HG02763 (cell line): ENCODE data around the gene FRYL.
"Not testable (repeated sequence)": the region's sequence is repeated elsewhere in the genome, so short reads cannot be mapped to it uniquely, and the experiment has no call there.

ENCODE experiments used
- ATAC-seq: cut with Tn5 transposase; IDR thresholded peaks from one replicate; pipeline ENCODE4 v1.9.1; 2021; ENCODE audit warnings: mild to moderate bottlenecking, moderate library complexity; ENCODE audit not compliant: unreplicated experiment

Gene FRYL

DNA sequence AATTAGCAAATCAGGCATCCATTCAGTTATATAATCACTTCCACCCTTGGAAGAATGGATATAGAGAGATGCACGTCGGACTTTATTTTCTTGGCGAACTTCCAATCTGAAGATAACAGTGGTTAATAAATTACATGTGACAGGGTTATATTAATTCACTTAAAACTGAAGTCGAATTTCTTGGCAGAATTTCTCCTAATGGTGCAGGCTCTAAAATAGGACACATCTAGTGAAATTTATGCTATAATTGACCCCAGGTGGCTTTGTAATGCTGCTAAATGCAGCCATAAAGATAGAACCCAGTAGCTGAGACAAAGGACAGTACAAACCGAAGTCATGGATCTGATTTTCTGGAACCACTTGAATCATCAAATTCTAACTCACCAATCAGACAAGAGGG lies 317.7 kb downstream of the FRYL start:
- ATAC-seq: no peak

GRCh38 chr4:48461000-48461399 lies 319.1 kb downstream of the FRYL start:
- ATAC-seq: no peak

DNA sequence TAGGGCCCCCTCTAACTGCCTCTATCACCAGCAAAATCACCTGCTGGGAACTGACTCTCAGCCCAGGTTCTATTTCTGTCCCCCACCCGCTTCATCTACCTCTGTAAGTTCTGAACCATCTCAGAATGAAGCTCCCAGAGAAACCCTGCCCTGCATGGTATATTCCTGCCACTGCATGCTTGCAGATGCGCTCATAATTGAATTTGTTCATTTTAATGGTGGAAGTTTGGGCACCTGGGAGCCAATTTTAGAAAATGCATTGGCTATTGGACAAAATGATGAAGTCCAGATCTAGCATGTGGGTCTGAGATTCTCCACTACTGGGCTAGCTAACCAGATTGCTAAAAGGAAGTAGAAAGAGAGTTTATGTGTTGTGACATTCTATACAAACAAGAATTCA lies 325.5 kb downstream of the FRYL start:
- ATAC-seq: no peak

DNA sequence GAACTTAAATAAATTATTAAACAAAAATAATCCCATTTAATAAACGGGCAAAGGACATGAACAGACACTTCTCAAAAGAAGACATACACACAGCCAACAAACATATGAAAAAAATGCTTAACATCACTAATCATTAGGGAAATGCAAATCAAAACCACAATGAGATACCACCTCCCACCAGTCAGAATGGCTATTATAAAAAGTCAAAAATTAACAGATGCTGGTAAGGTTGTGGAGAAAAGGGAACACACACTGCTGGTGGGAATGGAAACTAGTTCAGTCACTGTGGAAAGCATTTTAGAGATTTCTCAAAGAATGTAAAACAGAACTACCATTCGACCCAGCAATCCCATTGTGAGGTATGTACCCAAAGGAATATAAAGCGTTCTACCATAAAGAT lies 328.4 kb downstream of the FRYL start:
- not testable (repeated sequence) for ATAC-seq

GRCh38 chr4:48450740-48451139 lies 329.3 kb downstream of the FRYL start:
- ATAC-seq: no peak

GRCh38 chr4:48449151-48449550 lies 330.9 kb downstream of the FRYL start:
- ATAC-seq: no peak
